Sigmoid colon (tissue), 4 donors: ENCODE data around the gene SULT4A1.

ENCODE experiments used
- CTCF ChIP-seq, 4 experiments: fragments of 450-650 bp in 3 of 4; fragments of 200-600 bp in 1 of 4; IDR thresholded peaks; one replicate each; pipeline ENCODE4 v1.5.1; 2016 to 2019; ENCODE audit warnings: antibody characterized with exemption in 4 of 4, mild to moderate bottlenecking in 3 of 4, moderate library complexity in 2 of 4
- EP300 ChIP-seq, 4 donors: sonication (generic); formaldehyde crosslinking; IDR thresholded peaks; one replicate each; pipeline ENCODE4 v1.6.1; 2017; ENCODE audit warnings: antibody characterized with exemption in 4 of 4

GRCh38 chr22:43889860-43890253 lies 27.5 kb upstream of the SULT4A1 start:
- TF ChIP-seq CTCF (IDR thresholded peaks at IDR 0.05): no peak
- TF ChIP-seq EP300 (IDR thresholded peaks at IDR 0.05): no peak
